H1 (cell line): Measurements from ENCODE around the gene TRIM56. TPM values are rescaled to one million over a fixed set of nuclear protein-coding genes. Genes with fewer than 3 reads are reported as not detected.

ENCODE experiments used
- CHD7 ChIP-seq: fragments of 300-600 bp; sonication (generic); IDR thresholded peaks from 2 replicates; pipeline ENCODE4 v1.7.1; 2012; ENCODE audit warnings: low read length, moderate library complexity, mild to moderate bottlenecking, inconsistent platforms; ENCODE audit not compliant: insufficient replicate concordance
- GABPA ChIP-seq: IDR thresholded peaks from 2 replicates; pipeline ENCODE4 v1.6.1; 2011; ENCODE audit warnings: mild to moderate bottlenecking, low read length, moderate library complexity, borderline replicate concordance; ENCODE audit not compliant: insufficient read depth
- POU5F1 ChIP-seq: IDR thresholded peaks from 2 replicates; pipeline ENCODE4 v1.6.1; 2011; ENCODE audit warnings: low read depth, mild to moderate bottlenecking, low read length, moderate library complexity
- RFX5 ChIP-seq: IDR thresholded peaks from 2 replicates; pipeline ENCODE4 v1.6.1; 2011; ENCODE audit warnings: low read depth, low read length, improper control_type of control experiment, borderline replicate concordance
- TAF1 ChIP-seq: IDR thresholded peaks from 2 replicates; pipeline ENCODE4 v1.6.1; 2011; ENCODE audit warnings: mild to moderate bottlenecking, low read depth, low read length
- polyA plus RNA-seq, 7 experiments: library from polyadenylated mRNA; depleted of rRNA in 3 of 7; stranded (reverse) in 5 of 7; unstranded in 2 of 7; fragments of >200 nt in 5 of 7; fragments of 200-250 nt in 2 of 7; gene quantifications; 1 replicate in 5 of 7; 2 replicates in 1 of 7; 4 replicates in 1 of 7; pipeline versions ENCODE4 v1.2.1 to v1.2.3, GENCODE V29; 2011 to 2013; ENCODE audit warnings: missing spikeins in 2 of 7, mixed read lengths in 2 of 7
- total RNA-seq: library from RNA; stranded (reverse); fragmentation: NEBNext Ultra II Directional; extraction: Animal tissue kit (Norgen Biotek cat#: 25700); gene quantifications from 2 replicates; pipeline ENCODE4 v1.2.1, GENCODE V29; 2021

TRIM56 gene
- total and polyA plus RNA-seq, 2 of the 8 experiments (the other 6 are each of a cell fraction or from before 2014, with no cell fraction given): 2.0 to 17.5 TPM

- TF ChIP-seq TAF1 (no peak), CHD7 (no peak), POU5F1 (no peak), RFX5 (no peak), GABPA (no peak)
Observed at GRCh38 chr7:101088858-101089529, 3.7 kb downstream of the TRIM56 start (continued).
